NCI-H2081 treated with DMSO at 0.1 percent for 48 hours (cell line): ENCODE data around the gene LRRC74B.
"Not testable (repeated sequence)": the region's sequence is repeated elsewhere in the genome, so short reads cannot be mapped to it uniquely, and the experiment has no call there.

ENCODE experiments used
- DNase-seq: peaks from one replicate; lab custom pipeline; 2025; lab: John Stamatoyannopoulos, UW

The LRRC74B gene

GRCh38 chr22:21054714-21055563, 9.2 kb downstream of the LRRC74B start:
- DNase-seq, result no peak

GRCh38 chr22:21055564-21055834, 9.8 kb downstream of the LRRC74B start:
- DNase-seq, result no peak

- DNase-seq, result no peak
Observed at GRCh38 chr22:21055880-21056319, 10.2 kb downstream of the LRRC74B start.

GRCh38 chr22:21060363-21060762, 14.6 kb downstream of the LRRC74B start:
- not testable (repeated sequence) for DNase-seq

- DNase-seq, result not testable (repeated sequence)
Observed at GRCh38 chr22:21061660-21062321, 16.0 kb downstream of the LRRC74B start.

- not testable (repeated sequence) for DNase-seq
Observed at GRCh38 chr22:21064425-21064824, 18.7 kb downstream of the LRRC74B start.

- no peak for DNase-seq
Observed at GRCh38 chr22:21064917-21065864, 19.4 kb downstream of the LRRC74B start.

- DNase-seq, result no peak
Observed at GRCh38 chr22:21067075-21067900, 21.5 kb downstream of the LRRC74B start.

GRCh38 chr22:21067901-21068680, 22.3 kb downstream of the LRRC74B start:
- DNase-seq, result no peak

- no peak for DNase-seq
Observed at GRCh38 chr22:21068681-21069276, 23.0 kb downstream of the LRRC74B start.

GRCh38 chr22:21069375-21069774, 23.6 kb downstream of the LRRC74B start:
- DNase-seq, result no peak

- DNase-seq, result no peak
Observed at GRCh38 chr22:21070690-21071615, 25.2 kb downstream of the LRRC74B start.

- not testable (repeated sequence) for DNase-seq
Observed at GRCh38 chr22:21071796-21072195, 26.1 kb downstream of the LRRC74B start.

- no peak for DNase-seq
Observed at GRCh38 chr22:21073023-21073422, 27.3 kb downstream of the LRRC74B start.

- no peak for DNase-seq
Observed at GRCh38 chr22:21073482-21073881, 27.7 kb downstream of the LRRC74B start.

GRCh38 chr22:21074102-21074715, 28.5 kb downstream of the LRRC74B start:
- DNase-seq, result no peak

- no peak for DNase-seq
Observed at GRCh38 chr22:21075516-21076138, 29.9 kb downstream of the LRRC74B start.

- DNase-seq, result no peak
Observed at GRCh38 chr22:21076912-21077625, 31.3 kb downstream of the LRRC74B start.
